HG03060 (cell line): ENCODE data around the gene TAC3.
A peak's percentile ranks its signal among the peaks of the same experiment; 100 is the strongest.

Experiments
- ATAC-seq: cut with Tn5 transposase; IDR thresholded peaks from one replicate; pipeline ENCODE4 v1.9.1; 2021; ENCODE audit warnings: low read depth, moderate number of reproducible peaks; ENCODE audit not compliant: unreplicated experiment

The TAC3 gene

DNA sequence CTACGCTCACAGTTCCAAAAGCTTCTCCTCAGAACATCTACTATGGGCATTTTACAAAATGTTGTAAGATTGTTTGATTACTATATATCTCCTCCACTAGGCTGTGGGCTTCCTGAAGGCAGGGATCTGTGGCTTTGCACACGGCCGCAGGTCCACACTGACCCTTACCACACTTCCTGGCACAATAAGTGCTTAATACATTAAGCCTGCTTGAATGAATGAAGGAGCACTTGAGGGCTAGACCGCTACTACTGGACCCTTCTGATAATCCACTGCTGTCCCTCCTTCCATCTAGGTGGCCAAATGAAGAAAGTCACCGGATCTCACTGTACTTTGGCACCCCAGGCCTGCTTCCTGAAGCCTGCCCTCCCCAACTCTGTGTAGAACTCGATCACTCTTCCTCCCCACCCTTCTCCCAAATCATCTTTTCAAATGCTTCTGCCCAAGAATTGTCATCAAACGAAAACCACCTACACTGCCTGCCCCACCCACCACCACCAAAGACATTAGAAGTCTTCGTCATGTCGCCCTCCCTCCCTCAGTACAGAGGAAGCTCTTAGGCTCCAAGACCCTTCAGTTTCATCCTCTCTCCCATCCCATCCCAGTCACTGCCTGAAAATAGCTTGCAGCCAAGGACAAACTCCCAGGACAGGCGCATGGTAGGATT lies 9.4 kb downstream of the TAC3 start:
- ATAC-seq = no peak

DNA sequence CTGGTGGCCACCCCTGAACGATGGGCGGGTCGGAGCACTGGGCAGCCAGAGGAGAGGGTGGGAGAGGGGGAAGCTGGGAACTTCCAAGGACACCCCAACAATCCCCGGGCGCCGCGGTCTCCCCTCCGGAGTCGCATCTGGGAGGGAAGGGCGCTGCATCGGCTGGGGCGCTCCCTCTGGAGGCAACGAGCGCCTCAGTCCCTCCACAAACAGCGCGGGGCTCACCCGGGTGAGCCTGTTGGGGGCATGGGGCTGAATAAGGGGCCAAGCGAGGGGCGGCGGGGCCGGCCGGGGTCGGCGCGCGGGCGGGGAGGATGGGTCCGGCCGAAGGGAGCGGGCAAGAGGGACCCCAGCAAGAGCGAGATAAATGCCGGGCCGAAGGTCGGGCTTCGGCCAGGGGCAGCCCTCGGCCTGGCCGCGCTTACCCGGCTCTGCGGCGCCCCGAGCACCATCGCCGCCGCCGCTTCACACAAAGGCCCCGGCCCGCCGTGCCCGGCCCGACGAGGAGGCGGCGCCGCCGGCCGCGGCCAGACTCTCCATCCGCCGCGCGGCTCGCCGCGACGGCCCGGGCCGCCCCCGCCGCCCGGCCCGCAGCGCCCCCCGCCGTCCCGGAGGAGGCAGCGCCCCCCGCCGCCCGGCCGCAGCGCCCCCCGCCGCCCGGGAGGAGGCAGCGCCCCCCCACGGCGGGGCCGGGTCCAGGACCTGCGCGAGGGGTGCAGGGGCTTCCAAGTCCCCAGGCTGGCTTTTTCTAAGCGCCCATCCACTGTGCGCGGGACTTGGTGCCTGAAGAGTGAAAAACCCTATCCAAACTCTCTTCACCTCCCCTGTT lies 10.1 kb downstream of the TAC3 start, which contains the start of gene ZBTB39:
Gene ZBTB39, minus strand, starts transcription at position 567 of the 829 bp plus-strand sequence. CDS start 1,629 bp downstream, outside the sequence.
- no peak for ATAC-seq

DNA sequence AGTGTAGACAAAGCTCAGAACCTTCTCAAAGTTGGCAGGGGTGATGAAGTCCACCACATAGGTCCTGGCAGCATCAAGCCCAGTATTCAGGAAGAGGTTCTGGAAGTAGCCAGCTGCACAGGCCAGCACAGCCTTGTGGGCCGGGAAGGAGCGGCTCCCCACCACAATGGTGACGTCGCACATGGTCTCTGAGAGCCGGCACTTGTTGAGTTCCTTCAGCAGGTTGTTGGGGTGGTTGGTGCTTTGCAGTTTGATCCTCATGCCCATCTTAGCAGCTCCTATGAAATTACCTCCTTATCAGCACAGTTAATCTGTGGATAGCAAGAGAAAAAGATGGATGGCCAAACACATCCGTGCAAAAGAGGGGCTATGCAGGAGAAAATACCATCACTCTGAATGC lies 11.7 kb downstream of the TAC3 start:
- ATAC-seq = no peak

DNA sequence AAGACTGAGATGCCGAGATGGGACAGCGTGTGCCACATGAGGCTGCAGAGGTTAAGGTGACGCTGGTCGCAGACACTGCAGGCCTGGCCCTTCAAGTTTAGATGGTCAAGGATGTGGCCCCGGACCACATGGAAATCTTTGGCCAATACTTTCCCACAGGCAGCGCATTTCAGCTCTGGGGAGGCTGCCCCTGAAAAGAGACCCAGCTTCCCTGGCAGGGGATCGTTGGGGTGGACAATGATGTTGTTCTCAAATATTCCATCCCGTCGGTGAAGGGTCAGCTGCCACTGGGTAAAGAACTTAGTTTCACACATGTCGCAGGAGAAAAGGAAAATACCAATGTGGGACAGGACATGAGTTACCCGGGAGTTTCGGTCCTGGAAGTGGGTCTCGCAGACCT lies 12.9 kb downstream of the TAC3 start:
- no peak for ATAC-seq

DNA sequence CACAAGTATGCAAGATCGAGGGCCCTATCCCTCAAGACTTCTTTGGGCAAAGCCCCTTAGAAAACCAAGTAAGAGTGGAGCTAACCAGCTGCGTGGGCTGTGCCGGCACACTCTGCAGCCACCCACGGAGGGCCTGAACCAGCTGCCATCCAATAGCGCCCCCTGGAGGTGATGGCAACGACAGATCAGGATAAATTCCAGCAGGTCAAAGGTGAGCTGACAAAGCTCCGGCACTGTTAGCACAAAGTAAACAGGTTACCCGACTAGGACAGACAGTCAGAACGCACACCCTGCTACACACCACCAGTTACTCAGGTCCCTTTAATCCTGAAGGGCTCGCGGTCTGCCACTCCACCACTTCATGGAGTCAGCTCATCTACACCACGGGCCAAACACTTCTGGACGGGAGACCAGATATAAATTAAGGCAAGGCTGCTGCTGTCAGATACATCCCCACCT lies 14.9 kb downstream of the TAC3 start:
- no peak for ATAC-seq

DNA sequence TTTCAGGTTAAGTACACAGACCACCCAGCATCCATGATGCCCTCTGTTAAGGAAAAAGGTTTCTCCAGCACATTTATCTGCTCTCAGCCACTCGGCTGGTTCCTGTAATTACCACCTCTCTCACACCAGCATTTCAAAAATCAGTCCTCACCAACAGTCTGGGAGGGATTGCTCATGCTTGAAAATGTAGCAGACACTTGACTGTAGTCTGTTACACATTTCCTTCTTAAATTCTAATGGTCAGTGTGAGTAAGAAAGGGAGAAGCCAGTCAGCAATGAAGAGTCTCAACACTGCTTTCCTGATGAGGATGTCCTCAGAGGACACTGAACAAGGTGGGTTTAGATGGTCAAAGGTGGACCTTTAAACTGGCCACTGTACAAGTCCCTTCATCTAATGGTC lies 15.9 kb downstream of the TAC3 start:
- ATAC-seq = no peak

DNA sequence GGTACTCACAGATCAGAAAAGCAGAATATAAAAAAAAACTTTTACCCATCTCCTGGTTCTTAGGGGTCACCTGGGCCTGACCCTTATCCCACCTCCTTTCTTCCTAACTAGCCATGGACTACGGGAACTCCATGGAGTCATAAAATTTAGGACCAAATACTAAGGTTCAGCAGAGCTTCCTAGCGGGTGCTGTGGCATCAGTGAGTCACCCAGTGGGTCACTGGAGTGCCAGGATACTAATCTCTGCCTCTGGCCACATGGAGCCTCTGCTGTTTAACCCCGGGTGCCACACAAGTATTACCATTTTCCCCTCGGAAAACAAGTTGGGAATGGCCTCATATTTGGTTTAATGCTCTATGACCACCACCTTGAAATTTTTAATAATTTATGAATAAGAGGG lies 16.9 kb downstream of the TAC3 start:
- ATAC-seq = no peak

DNA sequence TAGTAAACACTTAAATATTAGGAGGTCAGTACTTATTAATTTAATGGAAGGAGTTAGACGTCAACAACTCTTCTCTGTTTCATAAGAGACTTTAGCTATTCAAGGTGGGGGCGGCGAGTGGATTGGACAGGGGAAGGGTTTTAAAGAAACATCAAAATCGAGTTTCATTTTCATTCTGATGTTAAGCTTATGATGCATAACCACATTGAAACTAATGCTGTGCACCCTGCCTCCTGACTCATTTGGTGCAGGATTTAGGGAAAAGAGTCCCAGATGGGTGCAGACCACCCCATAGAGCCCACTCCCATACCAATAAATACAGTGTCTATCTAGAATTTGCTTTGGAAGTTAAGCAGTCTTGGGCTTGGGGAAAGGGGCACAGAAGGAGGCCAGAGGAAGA lies 17.3 kb downstream of the TAC3 start:
- peak; percentile 53 for ATAC-seq

DNA sequence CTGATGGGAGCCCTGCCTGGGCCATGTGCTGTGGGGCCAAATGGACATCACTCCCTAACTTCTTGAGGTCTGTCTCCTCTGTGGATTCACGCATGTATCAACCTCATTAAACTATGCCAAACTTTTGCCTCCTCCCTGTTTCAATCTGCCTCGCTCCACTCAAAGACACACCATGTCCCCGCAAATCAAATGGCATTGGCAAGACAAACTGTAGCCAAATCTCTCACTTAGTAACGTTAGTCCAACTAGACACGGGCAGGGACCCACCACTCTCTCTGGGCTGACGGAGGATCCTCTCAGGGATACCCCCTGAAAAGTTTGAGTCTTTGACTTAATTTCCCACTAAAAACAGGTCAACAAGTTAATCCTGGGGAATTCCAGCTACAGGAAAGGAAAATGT lies 18.0 kb downstream of the TAC3 start:
- ATAC-seq = no peak

DNA sequence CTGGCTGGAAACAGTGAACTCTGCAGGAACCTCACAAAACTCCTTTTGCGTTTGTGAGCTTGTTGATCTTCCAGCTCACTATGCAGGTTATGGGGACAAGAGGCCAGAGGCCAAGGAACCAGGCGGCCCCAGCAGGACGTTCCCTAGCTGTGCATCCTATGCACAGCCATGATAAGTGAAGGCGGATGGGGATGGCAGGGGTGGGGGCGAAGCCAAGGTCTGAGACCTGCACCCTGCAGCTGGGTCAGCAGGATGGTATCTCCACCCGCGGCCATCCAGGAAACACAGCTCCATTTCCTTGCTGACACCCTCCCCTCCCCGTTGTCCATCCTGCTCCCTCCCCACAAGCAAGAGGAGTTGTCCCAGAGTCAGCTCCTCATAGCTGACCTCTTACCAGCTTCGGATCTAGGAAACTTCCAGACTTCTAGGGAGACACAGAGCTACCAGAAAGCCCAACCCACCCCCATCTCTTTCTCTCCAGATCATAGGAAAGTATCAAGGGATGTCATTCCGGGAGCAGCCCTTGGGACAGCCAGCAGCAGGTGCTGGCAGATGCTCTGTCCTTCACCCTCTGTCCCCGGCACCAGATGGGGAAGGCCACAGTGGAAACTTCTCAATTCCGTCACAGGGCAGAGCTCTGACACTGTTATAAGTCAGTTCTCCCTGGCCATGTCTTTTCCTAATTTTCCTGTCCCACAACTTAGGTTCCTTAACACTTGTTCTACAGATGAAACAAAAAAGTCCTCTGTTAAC lies 19.4 kb downstream of the TAC3 start:
- ATAC-seq = no peak

DNA sequence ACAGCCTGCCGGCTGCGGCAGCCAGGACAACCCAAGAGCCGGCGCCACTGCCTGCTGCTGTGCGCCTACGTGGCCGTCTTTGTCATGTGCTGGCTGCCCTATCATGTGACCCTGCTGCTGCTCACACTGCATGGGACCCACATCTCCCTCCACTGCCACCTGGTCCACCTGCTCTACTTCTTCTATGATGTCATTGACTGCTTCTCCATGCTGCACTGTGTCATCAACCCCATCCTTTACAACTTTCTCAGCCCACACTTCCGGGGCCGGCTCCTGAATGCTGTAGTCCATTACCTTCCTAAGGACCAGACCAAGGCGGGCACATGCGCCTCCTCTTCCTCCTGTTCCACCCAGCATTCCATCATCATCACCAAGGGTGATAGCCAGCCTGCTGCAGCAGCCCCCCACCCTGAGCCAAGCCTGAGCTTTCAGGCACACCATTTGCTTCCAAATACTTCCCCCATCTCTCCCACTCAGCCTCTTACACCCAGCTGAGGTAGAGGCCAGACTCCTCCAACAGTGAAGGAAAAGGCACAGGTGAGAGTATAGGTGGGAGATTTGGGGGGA lies 20.3 kb downstream of the TAC3 start:
- no peak for ATAC-seq

DNA sequence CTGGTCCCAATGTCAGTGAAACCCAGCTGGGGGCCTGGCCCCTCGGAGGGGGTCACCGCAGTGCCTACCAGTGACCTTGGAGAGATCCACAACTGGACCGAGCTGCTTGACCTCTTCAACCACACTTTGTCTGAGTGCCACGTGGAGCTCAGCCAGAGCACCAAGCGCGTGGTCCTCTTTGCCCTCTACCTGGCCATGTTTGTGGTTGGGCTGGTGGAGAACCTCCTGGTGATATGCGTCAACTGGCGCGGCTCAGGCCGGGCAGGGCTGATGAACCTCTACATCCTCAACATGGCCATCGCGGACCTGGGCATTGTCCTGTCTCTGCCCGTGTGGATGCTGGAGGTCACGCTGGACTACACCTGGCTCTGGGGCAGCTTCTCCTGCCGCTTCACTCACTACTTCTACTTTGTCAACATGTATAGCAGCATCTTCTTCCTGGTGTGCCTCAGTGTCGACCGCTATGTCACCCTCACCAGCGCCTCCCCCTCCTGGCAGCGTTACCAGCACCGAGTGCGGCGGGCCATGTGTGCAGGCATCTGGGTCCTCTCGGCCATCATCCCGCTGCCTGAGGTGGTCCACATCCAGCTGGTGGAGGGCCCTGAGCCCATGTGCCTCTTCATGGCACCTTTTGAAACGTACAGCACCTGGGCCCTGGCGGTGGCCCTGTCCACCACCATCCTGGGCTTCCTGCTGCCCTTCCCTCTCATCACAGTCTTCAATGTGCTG lies 21.0 kb downstream of the TAC3 start:
- ATAC-seq = no peak

DNA sequence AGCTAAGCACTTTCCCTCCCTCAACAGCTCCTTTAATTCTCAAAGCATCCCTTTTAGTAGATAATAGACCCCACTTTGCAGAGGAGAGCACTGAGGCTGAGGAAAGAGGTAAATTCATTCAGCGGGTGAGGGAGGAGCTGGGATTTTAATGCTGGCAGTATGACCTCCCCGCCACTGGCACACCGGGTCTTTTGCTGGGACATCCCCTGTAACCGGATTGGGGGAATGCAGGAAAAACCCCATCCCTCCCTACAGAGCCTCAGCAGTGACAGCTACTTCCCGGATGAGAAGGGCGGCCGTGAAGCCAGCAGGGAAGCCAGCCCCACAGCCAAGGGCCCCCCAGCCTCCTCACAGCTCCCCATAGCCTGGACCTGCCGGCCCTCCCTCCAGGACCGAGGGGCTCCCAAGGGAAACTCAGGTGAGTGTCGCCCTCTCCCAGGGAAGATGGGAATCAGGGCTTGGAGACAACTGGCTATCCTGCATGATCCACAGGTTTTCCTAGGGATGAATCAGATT lies 22.0 kb downstream of the TAC3 start:
- no peak for ATAC-seq

DNA sequence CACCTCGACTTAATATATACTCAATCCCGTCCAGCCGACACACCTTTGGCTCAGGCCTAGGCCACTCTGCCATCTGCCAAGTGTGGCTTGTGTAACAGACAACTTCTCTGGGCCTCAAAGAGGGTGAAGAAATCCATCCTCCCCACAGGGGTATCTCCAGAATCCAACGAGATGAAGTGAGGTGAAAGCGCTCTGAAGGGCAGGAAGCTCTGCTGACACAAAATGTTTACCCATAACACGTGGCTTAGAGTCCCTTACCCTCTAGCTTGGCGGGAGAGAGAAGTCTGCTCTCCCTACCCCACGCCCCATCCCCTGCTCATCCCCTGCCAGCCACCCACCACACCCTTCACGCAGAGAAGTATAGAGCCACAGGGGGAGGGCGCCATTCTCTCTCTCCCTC lies 23.0 kb downstream of the TAC3 start:
- ATAC-seq = no peak

DNA sequence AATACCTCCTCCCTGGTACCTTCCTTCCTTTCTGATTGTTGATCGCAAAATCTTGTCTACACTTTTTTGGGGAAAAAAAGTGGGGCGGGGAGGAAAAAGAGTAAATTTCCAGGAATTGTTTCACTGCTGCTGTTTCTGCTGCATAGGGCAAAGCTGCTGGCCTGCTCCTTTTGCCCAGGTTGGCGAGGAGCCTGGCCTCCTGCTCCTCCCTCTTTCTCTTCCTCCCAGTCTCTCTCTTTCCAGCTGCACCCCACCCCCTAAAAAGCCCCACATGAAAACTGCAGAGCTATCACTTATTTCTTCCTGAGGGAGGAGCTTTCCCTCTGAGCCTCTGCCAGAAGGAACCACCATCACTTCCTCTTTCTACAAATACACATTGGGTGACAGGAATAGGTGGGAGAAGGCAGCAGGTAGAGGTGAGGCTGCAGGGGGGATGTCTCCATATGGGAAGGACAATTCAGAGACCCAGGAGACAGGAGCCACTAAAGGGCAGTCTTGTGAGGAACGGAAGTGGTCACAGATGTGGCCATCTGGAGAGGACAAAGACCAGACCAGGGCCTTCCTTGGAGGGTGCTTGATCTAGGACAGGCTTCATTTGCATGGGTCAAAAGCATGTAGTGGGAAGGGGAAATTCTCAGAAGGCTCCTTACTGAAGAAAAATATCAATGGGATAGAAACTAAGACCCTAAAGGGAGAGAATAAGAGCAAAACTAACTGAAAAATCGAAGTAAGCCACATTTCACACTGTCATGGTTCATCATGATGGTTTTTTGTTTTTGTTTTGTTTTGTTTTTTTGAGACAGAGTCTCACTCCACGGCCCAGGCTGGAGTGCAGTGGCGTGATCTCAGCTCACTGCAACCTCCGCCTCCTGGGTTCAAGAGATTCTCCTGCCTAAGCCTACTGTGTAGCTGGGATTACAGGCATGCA lies 24.7 kb downstream of the TAC3 start:
- ATAC-seq = no peak

DNA sequence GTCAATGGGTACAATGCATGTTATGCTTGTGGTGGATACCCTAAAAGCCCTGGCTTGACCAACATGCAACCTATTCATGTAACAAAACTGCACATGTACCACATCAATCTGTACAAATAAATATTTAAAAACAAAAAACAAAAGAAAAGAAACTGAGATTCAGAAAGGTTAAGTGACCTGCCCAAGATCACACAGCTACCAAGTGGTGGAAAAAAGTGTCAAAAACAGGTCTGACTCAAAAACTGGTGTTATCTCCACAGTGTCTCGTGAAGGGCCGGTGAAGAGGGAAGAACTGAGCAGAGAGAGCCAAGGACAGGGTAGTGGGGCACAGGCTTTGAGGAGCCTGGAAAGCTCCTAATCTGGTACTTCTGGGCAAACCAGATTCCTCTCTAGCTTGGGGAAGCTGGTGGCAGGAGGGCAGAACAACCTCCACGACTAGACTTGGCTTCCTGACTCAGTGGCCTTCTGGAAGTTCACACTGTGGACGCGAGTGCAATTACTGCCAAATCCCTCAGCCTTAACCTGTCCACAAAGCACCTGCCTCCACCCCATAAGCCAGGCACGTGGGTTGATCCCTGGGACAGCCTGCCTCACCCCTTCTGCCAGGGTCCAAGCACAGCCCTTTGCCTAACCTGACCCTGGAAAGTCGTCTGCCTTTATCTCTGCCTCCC lies 25.5 kb downstream of the TAC3 start:
- no peak for ATAC-seq

DNA sequence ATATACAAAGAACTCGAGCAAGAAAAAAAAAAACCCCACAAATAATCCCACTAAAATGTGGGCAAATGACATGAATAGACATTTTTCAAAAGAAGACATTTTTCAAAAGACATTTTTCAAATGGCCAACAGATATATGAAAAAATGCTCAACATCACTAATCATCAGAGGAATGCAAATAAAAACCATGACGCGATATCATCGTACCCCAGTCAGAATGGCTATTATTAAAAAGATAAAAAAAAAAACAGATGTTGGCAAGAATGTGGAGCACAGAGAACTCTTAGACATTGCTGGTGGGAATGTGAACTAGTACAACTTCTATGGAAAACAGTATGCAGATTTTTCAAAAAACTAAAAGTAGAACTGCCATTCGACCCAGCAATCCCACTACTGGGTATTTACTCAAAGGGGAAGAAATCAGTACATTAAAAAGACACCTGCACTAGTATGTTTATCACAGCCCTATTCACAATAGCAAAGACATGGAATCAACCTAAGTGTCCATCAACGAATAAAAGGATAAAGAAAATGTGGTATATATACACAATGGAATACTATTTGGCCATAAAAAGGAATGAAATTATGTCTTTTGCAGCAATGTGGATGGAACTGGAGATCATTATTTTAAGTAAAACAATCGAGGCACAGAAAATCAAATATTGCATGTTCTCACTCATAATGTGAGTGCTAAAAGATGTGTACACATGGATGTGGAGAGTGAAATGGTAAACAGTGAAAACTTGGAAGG lies 26.3 kb downstream of the TAC3 start:
- ATAC-seq = no peak
